ENCODE results near the gene GRB14.
"Not testable (repeated sequence)": the region's sequence is repeated elsewhere in the genome, so short reads cannot be mapped to it uniquely, and the experiment has no call there.

GRB14 gene

GRCh38 chr2:164479460-164479859, 141.8 kb downstream of the GRB14 start:
- peak; percentile 60 for TF ChIP-seq CTCF (conservative IDR thresholded peaks at IDR 0.05; ENCODE audit: low read depth, low read length)
- DNase-seq (ENCODE audit: low read depth), result peak; percentile 9
- no peak overlapping the region for H3K4me3 ChIP-seq (ENCODE audit: low read length)

- no peak overlapping the region for H3K4me3 ChIP-seq (ENCODE audit: low read length)
- no peak for TF ChIP-seq CTCF (conservative IDR thresholded peaks at IDR 0.05; ENCODE audit: low read depth, low read length)
- DNase-seq (ENCODE audit: low read depth), result no peak
These were observed 143.1 kb downstream of the GRB14 start for GRCh38 chr2:164478205-164478604.

- no peak overlapping the region for H3K4me3 ChIP-seq (ENCODE audit: low read length)
- TF ChIP-seq CTCF (conservative IDR thresholded peaks at IDR 0.05; ENCODE audit: low read depth, low read length), result no peak
- no peak for DNase-seq (ENCODE audit: low read depth)
These were observed 146.4 kb downstream of the GRB14 start for GRCh38 chr2:164474873-164475272.

- TF ChIP-seq CTCF (conservative IDR thresholded peaks at IDR 0.05; ENCODE audit: low read depth, low read length), result no peak
- H3K4me3 ChIP-seq (ENCODE audit: low read length), result no peak overlapping the region
These were observed 148.3 kb downstream of the GRB14 start for GRCh38 chr2:164473021-164473420.

GRCh38 chr2:164465047-164465446, 156.2 kb downstream of the GRB14 start:
- not testable (repeated sequence) for H3K4me3 ChIP-seq (ENCODE audit: low read length); DNase-seq (ENCODE audit: low read depth)

More at GRCh38 chr2:164473021-164473420, 148.3 kb downstream of the GRB14 start:
- DNase-seq (ENCODE audit: low read depth), result no peak

GRCh38 chr2:164464376-164464775, 156.9 kb downstream of the GRB14 start:
- no peak overlapping the region for H3K4me3 ChIP-seq (ENCODE audit: low read length)
- DNase-seq (ENCODE audit: low read depth), result no peak
- no peak for TF ChIP-seq CTCF (conservative IDR thresholded peaks at IDR 0.05; ENCODE audit: low read depth, low read length)

- no peak for TF ChIP-seq CTCF (conservative IDR thresholded peaks at IDR 0.05; ENCODE audit: low read depth, low read length)
- no peak for DNase-seq (ENCODE audit: low read depth)
- no peak overlapping the region for H3K4me3 ChIP-seq (ENCODE audit: low read length)
These were observed 162.5 kb downstream of the GRB14 start for GRCh38 chr2:164458792-164459191.

GRCh38 chr2:164457271-164457670, 164.0 kb downstream of the GRB14 start:
- no peak for DNase-seq (ENCODE audit: low read depth)
- TF ChIP-seq CTCF (conservative IDR thresholded peaks at IDR 0.05; ENCODE audit: low read depth, low read length), result no peak
- no peak overlapping the region for H3K4me3 ChIP-seq (ENCODE audit: low read length)

All from retinal pigment epithelial cell (primary cell).